ENCODE measurements around the gene IGSF22. TPM values are rescaled to one million over a fixed set of nuclear protein-coding genes. Genes with fewer than 3 reads are reported as not detected.
"Not testable (repeated sequence)": the region's sequence is repeated elsewhere in the genome, so short reads cannot be mapped to it uniquely, and the experiment has no call there.

Gene IGSF22
- total and polyA plus RNA-seq, 9 of the 15 experiments (the other 6 are each of a cell fraction or from before 2014, with no cell fraction given) = not detected

DNA sequence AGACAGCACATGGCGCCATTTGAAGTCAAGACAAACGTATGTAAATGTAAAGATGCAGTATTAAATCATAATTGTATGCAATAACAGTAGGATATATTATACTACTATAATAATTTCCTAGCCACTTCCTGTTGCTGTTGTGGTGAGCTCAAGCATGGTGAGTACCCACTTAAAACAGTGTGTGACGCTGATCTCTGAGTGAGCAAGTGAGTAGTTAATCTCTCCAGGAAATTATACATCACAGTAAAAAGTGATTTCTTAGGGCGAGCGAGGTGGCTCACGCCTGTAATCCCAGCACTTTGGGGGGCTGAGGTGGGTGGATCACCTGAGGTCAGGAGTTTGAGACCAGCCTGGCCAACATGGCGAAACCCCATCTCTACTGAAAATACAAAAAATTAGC is 53.8 kb downstream of the IGSF22 start:
- CTCF ChIA-PET (ENCODE audit: low intra/inter-chr PET ratio); H2AFZ ChIP-seq (ENCODE audit: low read depth, low read length); H3K4me1 ChIP-seq (replicated peaks in 1 of 2; ENCODE audit: control insufficient read depth in 2 of 2, insufficient read depth in 2 of 2, low read length in 2 of 2); H3K27ac ChIP-seq (ENCODE audit: extremely low read depth, low read depth, low read length); intact Hi-C loops (cut with micrococcal nuclease); H3K9me3 ChIP-seq (replicated peaks; ENCODE audit: control insufficient read depth, insufficient read depth, low read depth, low read length); DNase-seq (ENCODE audit: extremely low read depth in 1 of 4, low spot score in 3 of 4); FAIRE-seq; H3K79me2 ChIP-seq (ENCODE audit: control insufficient read depth, insufficient read depth, low read length); in situ Hi-C loops (cut with MboI); H4K20me1 ChIP-seq (replicated peaks; ENCODE audit: control insufficient read depth, insufficient read depth, low read length); H3K4me2 ChIP-seq (ENCODE audit: insufficient read depth, low read length); POLR2A ChIA-PET; BruUV-seq (replicated peaks); ATAC-seq; H3K4me3 ChIP-seq; H3K36me3 ChIP-seq (ENCODE audit: control insufficient read depth, insufficient read depth, low read length); H3K9ac ChIP-seq (ENCODE audit: insufficient read depth in 1 of 2, low read depth in 2 of 2, low read length in 2 of 2); H3K9me1 ChIP-seq (ENCODE audit: control insufficient read depth, insufficient read depth, low read length); H3K27me3 ChIP-seq (ENCODE audit: control insufficient read depth in 2 of 2, insufficient read depth in 2 of 2, low read length in 2 of 2): not testable (repeated sequence)
- 33% methylated on average over 7 of the region's 7 CpGs for WGBS (ENCODE audit: insufficient coverage, low coverage, missing lambda C conversion rate)

DNA sequence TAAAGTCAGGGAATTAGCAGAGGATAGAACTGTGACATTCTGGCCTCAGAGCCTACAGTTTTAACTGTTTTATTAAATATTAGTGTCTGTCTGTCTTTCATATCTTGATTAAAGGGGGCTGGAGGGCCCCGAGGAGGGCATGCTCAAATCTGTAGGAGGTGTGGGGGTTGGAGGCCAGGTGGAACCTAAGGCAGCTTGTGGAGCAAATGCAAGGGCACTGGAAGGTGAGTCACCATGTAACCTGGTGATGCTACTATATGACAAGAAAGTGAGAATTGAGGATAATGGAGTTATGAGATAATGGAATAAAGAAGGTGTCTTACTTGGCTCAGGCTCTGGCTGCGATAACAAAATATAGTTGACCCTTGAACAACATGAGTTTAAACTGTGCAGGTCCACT is 54.7 kb downstream of the IGSF22 start:
- Histone ChIP-seq H4K20me1 (replicated peaks; ENCODE audit: control insufficient read depth, insufficient read depth, low read length) (no peaks in the 10 kb centered on the region), H3K27ac (ENCODE audit: extremely low read depth, low read depth, low read length) (no peak overlapping the region), H3K27me3 (ENCODE audit: control insufficient read depth in 2 of 2, insufficient read depth in 2 of 2, low read length in 2 of 2) (no peaks in the 10 kb centered on the region; a peak in 1 of 5 replicates), H3K4me1 (replicated peaks in 1 of 2; ENCODE audit: control insufficient read depth in 2 of 2, insufficient read depth in 2 of 2, low read length in 2 of 2) (peaks cover 5 to 6% of the 10 kb centered on the region in 2 experiments), H2AFZ (ENCODE audit: low read depth, low read length) (no peak overlapping the region), H3K4me2 (ENCODE audit: insufficient read depth, low read length) (no peak overlapping the region), H3K9me1 (ENCODE audit: control insufficient read depth, insufficient read depth, low read length) (no peaks in the 10 kb centered on the region), H3K9me3 (replicated peaks; ENCODE audit: control insufficient read depth, insufficient read depth, low read depth, low read length) (no peaks in the 10 kb centered on the region), H3K79me2 (ENCODE audit: control insufficient read depth, insufficient read depth, low read length) (no peaks in the 10 kb centered on the region; the same call in 2 of the 3 replicates), H3K36me3 (ENCODE audit: control insufficient read depth, insufficient read depth, low read length) (no peaks in the 10 kb centered on the region), H3K9ac (ENCODE audit: insufficient read depth in 1 of 2, low read depth in 2 of 2, low read length in 2 of 2) (no peak overlapping the region), H3K4me3 (no peak overlapping the region)
- BruUV-seq (replicated peaks) = no TSS peak
- ChIA-PET CTCF (ENCODE audit: low intra/inter-chr PET ratio) (no interaction called here), POLR2A (no interaction called here)
- 28% methylated on average over 2 of the region's 2 CpGs for WGBS (ENCODE audit: insufficient coverage, low coverage, missing lambda C conversion rate)
- ATAC-seq (no peak), FAIRE-seq (no peak), DNase-seq (ENCODE audit: extremely low read depth in 1 of 4, low spot score in 3 of 4) (no peak)
- intact Hi-C loops (cut with micrococcal nuclease) = no loop called here
- in situ Hi-C loops (cut with MboI) = no loop called here
- TF ChIP-seq CBX1 (IDR thresholded peaks at IDR 0.05; ENCODE audit: low read depth) (no peak), BDP1 (IDR thresholded peaks at IDR 0.05; ENCODE audit: insufficient read depth, insufficient read length) (no peak), RCOR1 (IDR thresholded peaks at IDR 0.05; ENCODE audit: borderline replicate concordance in 1 of 2, low read depth in 2 of 2, low read length in 2 of 2) (no peak), TSC22D4 (tag; IDR thresholded peaks at IDR 0.05) (no peak), PHB2 (IDR thresholded peaks at IDR 0.05; ENCODE audit: low read depth) (no peak), DPF2 (IDR thresholded peaks at IDR 0.05) (no peak), POLR2B (IDR thresholded peaks at IDR 0.05; ENCODE audit: low read depth, partially characterized antibody) (no peak), ZNF561 (CRISPR knock-in tag; conservative IDR thresholded peaks at IDR 0.05) (no peak), NR2F6 (CRISPR knock-in tag; IDR thresholded peaks at IDR 0.05) (no peak), BCL6 (CRISPR knock-in tag; IDR thresholded peaks at IDR 0.05) (no peak)
- TF ChIP-seq, protein P1, sequence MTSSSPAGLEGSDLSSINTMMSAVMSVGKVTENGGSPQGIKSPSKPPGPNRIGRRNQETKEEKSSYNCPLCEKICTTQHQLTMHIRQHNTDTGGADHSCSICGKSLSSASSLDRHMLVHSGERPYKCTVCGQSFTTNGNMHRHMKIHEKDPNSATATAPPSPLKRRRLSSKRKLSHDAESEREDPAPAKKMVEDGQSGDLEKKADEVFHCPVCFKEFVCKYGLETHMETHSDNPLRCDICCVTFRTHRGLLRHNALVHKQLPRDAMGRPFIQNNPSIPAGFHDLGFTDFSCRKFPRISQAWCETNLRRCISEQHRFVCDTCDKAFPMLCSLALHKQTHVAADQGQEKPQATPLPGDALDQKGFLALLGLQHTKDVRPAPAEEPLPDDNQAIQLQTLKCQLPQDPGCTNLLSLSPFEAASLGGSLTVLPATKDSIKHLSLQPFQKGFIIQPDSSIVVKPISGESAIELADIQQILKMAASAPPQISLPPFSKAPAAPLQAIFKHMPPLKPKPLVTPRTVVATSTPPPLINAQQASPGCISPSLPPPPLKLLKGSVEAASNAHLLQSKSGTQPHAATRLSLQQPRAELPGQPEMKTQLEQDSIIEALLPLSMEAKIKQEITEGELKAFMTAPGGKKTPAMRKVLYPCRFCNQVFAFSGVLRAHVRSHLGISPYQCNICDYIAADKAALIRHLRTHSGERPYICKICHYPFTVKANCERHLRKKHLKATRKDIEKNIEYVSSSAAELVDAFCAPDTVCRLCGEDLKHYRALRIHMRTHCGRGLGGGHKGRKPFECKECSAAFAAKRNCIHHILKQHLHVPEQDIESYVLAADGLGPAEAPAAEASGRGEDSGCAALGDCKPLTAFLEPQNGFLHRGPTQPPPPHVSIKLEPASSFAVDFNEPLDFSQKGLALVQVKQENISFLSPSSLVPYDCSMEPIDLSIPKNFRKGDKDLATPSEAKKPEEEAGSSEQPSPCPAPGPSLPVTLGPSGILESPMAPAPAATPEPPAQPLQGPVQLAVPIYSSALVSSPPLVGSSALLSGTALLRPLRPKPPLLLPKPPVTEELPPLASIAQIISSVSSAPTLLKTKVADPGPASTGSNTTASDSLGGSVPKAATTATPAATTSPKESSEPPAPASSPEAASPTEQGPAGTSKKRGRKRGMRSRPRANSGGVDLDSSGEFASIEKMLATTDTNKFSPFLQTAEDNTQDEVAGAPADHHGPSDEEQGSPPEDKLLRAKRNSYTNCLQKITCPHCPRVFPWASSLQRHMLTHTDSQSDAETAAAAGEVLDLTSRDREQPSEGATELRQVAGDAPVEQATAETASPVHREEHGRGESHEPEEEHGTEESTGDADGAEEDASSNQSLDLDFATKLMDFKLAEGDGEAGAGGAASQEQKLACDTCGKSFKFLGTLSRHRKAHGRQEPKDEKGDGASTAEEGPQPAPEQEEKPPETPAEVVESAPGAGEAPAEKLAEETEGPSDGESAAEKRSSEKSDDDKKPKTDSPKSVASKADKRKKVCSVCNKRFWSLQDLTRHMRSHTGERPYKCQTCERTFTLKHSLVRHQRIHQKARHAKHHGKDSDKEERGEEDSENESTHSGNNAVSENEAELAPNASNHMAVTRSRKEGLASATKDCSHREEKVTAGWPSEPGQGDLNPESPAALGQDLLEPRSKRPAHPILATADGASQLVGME (CRISPR knock-in tag; IDR thresholded peaks at IDR 0.05) = no peak
- TF ChIP-seq, protein P2, sequence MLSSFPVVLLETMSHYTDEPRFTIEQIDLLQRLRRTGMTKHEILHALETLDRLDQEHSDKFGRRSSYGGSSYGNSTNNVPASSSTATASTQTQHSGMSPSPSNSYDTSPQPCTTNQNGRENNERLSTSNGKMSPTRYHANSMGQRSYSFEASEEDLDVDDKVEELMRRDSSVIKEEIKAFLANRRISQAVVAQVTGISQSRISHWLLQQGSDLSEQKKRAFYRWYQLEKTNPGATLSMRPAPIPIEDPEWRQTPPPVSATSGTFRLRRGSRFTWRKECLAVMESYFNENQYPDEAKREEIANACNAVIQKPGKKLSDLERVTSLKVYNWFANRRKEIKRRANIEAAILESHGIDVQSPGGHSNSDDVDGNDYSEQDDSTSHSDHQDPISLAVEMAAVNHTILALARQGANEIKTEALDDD (IDR thresholded peaks at IDR 0.05) = no peak

Data from K562 (cell line).